Stimulated activated CD4-positive, alpha-beta T cell treated with anti-CD3 and anti-CD28 coated beads, TNF-alpha, amount 100 ng/mL, for 4 hours (primary cell): ENCODE data around the gene ANXA2R.
"Not testable (repeated sequence)": the region's sequence is repeated elsewhere in the genome, so short reads cannot be mapped to it uniquely, and the experiment has no call there.

ENCODE experiments used
- DNase-seq, 3 experiments: peaks; one replicate each; pipeline ENCODE4 v3.0.0-alpha.2; 2020; ENCODE audit warnings: low read depth in 3 of 3

ANXA2R gene, protein sequence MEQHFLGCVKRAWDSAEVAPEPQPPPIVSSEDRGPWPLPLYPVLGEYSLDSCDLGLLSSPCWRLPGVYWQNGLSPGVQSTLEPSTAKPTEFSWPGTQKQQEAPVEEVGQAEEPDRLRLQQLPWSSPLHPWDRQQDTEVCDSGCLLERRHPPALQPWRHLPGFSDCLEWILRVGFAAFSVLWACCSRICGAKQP

DNA sequence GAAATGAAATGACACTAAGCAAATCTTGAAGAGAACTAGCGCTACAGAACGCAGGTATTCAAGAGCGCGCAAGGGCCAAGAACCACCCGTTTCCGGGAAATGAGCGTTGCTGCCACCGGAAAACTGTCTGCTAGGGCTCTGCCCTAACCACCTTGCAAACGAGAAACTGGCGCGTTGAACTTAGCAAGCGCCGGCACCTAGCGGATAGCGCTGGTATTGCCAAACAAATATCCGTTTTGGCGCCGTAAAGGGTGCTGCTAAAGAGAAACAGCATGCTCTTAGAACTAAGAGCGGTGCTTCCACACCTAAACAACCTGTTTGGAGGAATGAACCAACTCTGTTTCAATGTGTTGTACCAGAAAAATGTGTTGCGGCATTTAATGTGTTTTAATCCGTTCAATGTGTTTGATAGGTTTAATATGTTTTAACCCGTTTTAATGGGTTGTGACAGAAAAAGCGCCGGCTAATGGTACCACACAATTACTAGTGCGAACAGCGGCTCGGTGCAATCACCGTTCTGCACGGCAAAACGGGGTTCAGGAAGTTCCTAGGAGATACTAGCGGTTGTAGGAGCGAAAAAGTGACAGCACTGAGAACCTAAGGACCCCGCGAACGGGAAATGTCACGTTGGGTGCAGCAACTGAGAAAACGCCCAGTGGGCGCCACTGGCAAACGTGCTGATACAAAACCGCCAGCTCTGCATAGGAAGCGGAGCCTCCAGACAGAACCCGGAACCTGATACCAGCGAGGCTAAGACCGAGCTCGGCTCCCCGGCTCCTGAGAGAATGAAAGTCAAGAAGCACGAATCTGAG, at the start of gene ANXA2R:
Gene ANXA2R (minus strand): TSS at position 33 of the 812 bp plus-strand sequence. CDS start 273 bp downstream, outside the sequence.
- peak; percentile 66 to 91 (median 88) for DNase-seq

GRCh38 chr5:43086118-43086908, 46.2 kb upstream of the ANXA2R start:
- not testable (repeated sequence) for DNase-seq

DNA sequence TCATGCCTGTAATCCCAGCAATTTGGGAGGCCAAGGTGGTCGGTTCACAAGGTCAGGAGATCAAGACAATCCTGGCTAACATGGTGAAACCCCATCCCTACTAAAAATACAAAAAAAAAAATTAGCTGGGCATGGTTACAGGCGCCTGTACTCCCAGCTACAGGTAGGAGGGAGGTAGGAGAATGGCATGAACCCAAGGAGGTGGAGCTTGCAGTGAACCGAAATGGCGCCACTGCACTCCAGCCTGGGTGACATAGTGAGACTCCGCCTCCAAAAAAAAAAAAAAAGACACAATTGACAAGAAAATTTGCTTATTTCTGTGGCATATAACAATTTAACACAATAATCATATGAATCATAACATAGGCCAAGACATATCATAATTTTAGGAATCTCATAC, 45.3 kb upstream of the ANXA2R start:
- no peak for DNase-seq

DNA sequence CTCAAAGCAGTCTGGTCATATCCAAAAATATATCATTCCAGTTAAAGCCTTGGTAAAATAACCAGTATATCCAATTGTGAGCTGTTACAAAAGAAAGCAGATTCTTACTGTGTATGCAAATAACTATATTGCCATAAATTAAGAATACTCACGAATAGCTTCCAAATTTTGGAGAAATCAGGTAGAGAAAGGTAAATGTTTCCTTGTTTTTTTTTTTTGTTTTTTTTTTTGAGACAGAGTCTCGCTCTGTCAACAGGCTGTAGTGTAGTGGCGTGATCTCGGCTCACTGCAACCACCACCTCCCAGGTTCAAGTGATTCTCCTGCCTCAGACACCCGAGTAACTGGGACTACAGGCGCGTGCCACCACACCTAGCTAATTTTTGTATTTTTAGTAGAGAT, 44.3 kb upstream of the ANXA2R start:
- not testable (repeated sequence) for DNase-seq

DNA sequence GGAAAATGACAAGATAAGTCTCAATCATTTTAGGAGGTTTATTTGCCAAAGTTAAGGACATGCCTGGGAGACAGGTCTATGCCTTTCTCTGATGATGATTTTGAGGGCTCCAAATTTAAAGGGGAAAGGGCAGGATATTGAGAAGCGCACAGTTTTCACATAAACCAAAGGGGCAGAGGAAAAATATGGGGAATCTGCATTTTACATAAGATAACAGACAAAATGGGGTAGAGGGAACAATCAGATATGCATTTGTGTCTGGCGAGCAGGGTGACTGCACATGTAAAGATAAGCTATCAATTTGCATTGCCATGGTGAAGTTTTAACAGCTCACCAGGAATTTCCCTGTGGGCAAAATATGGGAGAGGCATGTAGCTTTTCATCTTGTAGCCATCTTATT, 41.2 kb upstream of the ANXA2R start:
- not testable (repeated sequence) for DNase-seq

DNA sequence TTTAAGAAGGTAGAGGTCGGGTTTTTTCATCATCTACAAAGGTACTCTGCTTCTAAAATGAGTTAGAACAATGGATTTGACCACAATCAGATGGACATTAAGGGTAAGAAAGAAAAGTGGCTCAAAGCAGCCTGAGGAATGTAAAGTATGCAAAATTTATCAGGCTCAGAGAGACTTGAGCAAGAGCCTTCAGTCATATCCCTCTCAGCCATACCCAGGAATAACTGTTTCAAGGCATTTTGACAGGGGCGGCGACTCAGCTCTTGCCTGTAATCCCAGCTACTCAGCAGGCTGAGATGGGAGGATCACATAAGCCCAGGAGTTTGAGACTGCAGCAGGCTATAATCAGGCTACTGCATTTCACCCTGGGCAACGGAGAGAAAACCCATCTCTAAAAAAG, 38.8 kb upstream of the ANXA2R start:
- DNase-seq, result no peak

DNA sequence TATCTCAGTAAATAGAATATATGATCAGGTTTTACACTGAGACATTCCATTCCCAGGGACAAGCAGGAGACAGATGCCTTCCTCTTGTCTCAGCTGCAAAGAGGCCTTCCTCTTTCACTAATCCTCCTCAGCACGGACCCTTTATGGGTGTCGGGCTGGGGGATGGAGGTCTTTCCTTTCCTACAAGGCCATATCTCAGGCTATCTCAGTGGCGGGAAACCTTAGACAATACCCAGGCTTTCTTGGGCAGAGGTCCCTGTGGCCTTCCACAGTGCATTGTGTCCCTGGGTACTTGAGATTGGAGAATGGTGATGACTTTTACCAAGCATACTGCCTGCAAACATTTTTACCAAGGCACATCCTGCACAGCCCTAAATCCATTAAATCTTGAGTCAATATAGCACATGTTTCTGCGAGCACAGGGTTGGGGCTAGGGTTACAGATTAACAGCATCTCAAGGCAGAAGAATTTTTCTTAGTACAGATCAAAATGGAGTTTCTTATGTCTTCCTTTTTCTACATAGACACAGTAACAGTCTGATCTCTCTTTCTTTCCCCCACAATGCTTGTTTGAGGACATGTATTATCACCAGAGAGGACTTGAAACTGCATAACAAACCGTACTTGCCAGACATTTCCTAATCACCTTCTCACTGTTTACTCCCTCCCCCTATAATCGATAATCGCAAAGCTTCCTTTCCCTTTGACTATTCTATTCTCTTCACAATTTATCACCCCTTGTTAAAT, 37.5 kb upstream of the ANXA2R start:
- not testable (repeated sequence) for DNase-seq

GRCh38 chr5:43075319-43076293, 35.5 kb upstream of the ANXA2R start:
- no peak for DNase-seq

DNA sequence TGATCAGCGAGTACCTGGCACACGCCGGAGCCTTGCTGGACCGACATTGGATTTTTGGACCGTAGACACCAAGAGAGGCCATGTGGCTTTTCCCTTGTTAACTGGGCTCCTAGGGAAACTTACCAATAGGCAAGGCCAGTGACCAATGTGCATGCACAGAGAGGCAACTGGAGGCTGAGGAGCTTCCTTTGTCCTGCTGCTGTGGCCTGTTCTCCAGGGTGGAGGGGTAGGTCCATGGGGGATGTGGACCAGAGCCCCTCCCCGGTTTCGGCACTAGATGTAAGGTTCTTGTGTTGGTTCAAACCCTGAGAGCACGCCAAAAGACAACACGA, 34.8 kb upstream of the ANXA2R start:
- no peak for DNase-seq

DNA sequence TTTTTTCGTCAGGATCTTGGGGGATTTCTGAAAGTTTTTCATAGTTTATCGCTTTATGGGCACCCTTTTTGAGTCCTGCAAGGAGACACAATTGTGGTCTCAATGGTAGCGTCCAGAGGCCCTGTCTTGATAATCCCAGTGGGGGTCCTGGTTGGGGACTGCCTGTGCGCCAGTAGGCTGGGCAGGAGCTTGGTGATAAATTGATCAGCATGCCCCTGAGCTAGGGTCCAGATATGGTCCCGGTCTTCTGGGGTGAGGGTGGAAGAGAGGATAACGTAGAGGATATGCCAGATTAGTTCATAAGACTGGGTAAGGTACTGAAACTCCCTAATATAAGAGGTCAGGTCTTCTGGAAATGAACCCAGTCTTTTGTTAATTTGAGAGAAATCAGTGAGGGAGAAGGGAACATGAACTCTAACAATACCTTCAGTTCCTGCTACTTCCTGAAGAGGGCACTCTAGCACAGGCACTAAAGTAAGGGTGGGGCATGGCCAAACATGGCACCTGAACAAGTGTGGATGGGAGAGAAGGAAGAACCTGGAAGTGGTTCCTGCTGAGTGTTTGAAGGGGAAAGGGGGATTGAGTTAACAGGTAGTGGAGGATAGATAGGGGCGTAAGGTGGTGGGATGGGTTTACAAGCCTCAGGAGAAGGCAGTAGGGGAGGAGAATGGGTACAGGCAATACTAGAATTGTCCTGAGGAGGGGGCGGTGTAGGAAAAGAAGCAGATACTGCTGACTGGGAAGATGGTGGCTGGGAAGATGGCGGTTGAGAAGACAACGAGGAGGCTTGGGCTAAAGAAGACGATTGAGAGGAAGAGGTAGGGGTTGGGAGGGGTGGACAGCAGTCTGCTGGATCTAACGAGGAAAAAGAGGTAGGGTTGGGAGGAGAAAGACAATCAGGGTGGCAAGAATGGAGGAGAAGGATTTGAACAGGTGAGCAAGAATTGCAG, 33.8 kb upstream of the ANXA2R start:
- peak in 1 of 3 experiments; percentile 22 for DNase-seq

DNA sequence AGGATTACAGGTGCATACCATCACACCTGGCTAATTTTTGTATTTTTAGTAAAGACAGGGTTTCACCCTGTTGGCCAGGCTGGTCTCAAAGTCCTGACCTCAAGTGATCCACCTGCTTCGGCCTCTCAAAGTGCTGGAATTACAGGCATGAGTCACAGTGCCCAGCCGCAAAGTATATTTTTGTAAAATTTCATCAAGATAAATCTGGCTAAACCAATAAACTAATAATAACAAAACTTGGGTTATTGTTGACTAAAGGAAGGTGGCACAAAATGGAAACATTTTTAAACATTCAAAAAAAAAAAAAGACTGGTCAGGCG, 29.2 kb upstream of the ANXA2R start:
- DNase-seq, result not testable (repeated sequence)

- DNase-seq, result no peak
Observed at GRCh38 chr5:43068037-43068436, 27.9 kb upstream of the ANXA2R start.

DNA sequence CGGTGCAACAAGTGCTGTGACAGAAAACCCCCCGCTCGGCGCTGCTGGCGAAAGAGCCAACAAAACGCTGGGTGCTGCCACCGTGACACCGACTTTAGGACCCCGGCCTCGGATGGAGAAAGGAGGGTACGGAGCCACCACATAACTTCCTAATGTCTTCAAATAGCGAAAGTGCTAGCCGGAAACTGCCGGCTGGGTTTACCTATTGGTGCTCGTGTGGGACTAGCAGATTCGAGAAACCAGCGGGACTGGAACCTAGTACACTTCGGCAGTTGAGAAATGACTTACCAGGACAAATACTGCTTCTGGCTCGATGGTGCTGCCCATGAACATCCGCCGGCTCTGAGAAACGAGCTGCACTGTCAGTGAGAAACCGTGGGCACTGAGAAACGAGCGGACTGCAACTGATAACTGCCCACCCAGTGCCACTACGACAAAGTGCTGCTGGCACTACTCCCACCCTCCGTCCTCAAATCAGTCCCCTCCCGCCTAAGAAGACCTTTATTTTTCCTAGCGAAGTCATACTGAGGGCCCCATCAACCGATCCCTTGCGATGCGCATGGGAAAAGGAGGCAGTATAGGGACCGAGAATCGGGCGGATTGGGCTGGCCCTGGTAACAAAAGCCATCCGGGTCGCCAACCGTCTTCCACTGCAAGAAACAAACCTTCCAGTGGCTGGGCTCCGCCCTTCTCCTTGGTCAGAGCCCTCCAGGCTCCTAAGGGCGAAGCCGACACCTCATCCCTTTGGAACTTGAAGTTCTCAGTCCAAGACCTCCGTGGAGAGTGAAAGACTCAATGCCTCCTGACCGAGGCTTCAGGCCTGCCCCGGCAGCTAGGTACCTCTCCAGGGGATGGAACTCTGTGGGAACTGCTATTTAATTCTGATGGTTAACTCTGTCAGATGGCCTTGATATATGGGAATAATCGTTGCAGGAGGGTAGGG, 27.0 kb upstream of the ANXA2R start:
- DNase-seq, result peak; percentile 78 to 81 (median 81)

DNA sequence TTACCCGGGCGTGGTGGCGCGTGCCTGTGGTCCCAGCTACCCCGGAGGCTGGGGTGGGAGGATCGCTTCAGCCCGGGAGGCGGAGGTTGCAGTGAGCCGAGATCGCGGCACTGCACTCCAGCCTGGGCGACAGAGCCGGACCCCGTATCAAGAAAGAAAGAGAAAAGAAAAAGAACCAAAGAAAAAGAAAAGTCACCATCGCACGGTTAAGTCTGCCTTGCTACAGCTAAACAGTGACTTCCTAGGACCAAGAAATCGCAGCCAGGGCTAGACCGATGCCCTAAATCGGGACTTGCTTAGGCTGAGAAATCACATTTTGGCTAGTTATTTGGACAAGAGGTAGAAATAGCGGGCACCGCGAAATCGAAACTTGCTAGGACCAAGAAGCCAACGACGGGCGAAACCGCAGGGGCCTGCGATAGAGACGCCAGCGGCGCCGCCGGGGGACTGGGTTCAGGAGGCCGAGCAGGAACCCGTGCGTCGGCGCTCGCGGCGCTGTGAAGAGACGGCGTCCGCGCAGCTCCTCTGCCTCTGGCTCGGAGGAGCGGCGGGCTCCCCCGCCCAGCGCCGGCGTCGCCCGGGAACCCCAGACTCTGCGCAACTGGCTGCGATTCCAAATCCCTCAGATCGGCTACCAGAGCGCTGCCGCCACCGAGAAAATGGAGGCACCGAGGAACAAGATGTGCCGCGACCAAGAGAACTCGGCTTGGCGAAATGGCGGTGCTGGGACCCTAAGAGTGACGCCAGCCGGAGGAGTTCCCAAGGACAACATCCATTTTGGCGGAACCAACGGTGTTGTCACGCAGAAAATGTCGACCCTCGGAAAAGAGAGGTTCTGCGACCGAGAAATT, 26.1 kb upstream of the ANXA2R start:
- DNase-seq, result peak; percentile 46 to 57 (median 48)

DNA sequence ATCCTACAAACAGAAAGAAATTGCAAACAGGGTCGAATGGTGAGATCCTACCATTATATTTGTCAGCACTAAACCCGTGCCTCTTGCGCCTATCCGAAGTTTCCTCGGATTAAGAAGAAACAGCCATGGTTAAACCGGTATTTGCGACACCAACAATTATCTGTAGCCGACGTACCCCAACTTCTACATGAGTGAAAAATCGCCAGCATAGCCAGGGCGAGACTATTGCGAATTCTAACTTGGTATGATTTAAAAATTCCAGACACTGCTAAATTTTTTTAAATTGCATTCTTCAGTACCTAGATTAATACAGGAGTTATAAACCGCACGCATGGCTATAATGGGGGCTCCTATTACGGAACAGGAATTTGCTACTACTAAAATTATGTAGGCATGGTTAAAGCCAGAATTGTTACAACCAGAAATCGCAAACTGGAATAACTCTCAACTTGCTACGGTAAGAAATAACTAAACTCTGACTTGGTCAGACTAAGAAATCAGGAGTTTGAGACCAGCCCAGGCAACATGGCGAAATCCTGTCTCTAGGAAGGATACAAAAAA, 25.3 kb upstream of the ANXA2R start:
- no peak for DNase-seq

DNA sequence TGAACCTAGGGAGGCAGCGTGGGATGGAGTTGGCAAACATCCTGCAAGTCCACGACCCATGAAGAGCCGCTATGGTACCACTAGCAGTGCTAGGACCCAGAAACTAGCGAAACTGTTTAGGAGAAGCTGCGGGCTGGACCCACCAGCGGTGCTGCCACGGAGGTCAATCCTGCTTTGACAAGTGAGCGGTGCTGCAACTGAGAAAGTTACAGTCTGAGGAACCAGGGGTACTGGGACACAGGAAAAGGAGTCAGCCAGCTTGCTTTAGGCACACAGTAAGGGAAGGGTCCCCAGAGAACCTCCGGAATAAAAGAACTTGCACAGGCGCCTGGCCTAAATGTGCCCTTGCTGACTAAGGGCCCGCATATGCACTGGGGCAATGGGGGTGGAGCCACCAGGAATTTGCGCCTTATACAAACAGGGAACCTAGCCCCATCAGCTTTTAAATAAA, 23.6 kb upstream of the ANXA2R start:
- DNase-seq, result no peak
